OCI-LY3 (cell line): ENCODE measurements around the gene ABCC6.

Experiments used
- CTCF ChIP-seq: fragments of 200-600, 300-600 bp; sonication (generic); IDR thresholded peaks from 2 replicates; pipeline ENCODE4 v1.5.1; 2014; ENCODE audit warnings: antibody characterized with exemption, low read length, low read depth
- EZH2phosphoT487 ChIP-seq: fragments of 200-600 bp; shearing (Covaris generic); IDR thresholded peaks from 2 replicates; pipeline ENCODE4 v1.6.1; 2018; ENCODE audit warnings: antibody characterized with exemption, mixed run types, low read depth

DNA sequence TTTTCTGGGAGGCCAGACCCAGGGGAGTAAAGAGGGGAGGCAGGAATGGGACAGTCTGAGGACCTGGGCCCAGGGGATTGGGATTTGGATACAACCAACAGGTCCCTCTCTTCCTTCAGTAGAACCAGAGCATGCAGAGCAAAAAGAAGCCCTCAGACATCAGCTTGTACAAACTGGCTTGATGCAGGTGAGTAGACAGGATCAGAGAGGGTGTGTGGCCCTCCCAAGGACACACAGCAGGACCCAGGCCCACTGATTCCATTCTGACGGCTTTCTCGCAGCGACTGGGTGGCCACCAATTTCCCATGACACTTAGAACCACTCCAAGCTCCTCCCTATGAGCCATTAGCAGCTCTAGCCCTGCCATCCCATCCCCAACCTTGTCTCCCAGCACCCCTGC lies 63.6 kb downstream of the ABCC6 start:
- TF ChIP-seq EZH2phosphoT487: no peak
- TF ChIP-seq CTCF: no peak
